Small intestine (tissue), 7 donors: Measurements from ENCODE around the gene TOB2. TPM values are rescaled to one million over a fixed set of nuclear protein-coding genes. Genes with fewer than 3 reads are reported as not detected.

Source experiments
- DNase-seq, 2 donors: peaks; one replicate each; pipeline versions ENCODE4 v3.0.0 to v3.0.0-alpha.2; 2013
- FAIRE-seq: peaks from 2 replicates; lab custom pipeline; 2012; peaks lifted over from hg19 to GRCh38; lab: Jason Lieb, UNC
- H3K27ac ChIP-seq, 3 donors: one replicate each; pipeline ENCODE4 v1.5.1; 2013; ENCODE audit warnings: low read length in 2 of 3, mild to moderate bottlenecking in 2 of 3, control low read depth in 1 of 3, inconsistent platforms in 1 of 3, low read depth in 1 of 3, moderate library complexity in 1 of 3
- H3K27me3 ChIP-seq, 3 donors: one replicate each; pipeline ENCODE4 v1.6.1; 2013; ENCODE audit warnings: low read length in 3 of 3, inconsistent platforms in 1 of 3; ENCODE audit not compliant: control insufficient read depth in 3 of 3, insufficient read depth in 3 of 3
- H3K36me3 ChIP-seq, 3 donors: one replicate each; pipeline ENCODE4 v1.6.1; 2013; ENCODE audit warnings: low read length in 3 of 3, inconsistent platforms in 1 of 3, low read depth in 1 of 3, mild to moderate bottlenecking in 1 of 3, moderate library complexity in 1 of 3; ENCODE audit not compliant: control insufficient read depth in 3 of 3, insufficient read depth in 2 of 3
- H3K4me1 ChIP-seq, 3 donors: one replicate each; pipeline ENCODE4 v1.6.1; 2013; ENCODE audit warnings: low read length in 2 of 3, inconsistent platforms in 1 of 3, low read depth in 1 of 3, mild to moderate bottlenecking in 1 of 3, moderate library complexity in 1 of 3; ENCODE audit not compliant: control insufficient read depth in 3 of 3, insufficient read depth in 2 of 3
- H3K4me3 ChIP-seq, 3 donors: one replicate each; pipeline ENCODE4 v1.5.1; 2013; ENCODE audit warnings: low read length in 3 of 3, control low read depth in 1 of 3, inconsistent platforms in 1 of 3, low read depth in 1 of 3, mild to moderate bottlenecking in 1 of 3, moderate library complexity in 1 of 3
- H3K9me3 ChIP-seq, 2 donors: one replicate each; pipeline ENCODE4 v1.6.1; 2013; ENCODE audit warnings: low read depth in 1 of 2, low read length in 1 of 2; ENCODE audit not compliant: control insufficient read depth in 2 of 2, insufficient read depth in 1 of 2
- WGBS, 3 donors: extraction: QIAGEN DNeasy Blood & Tissue Kit; methylation state at CpG; one replicate each; pipeline ENCODE4 v1.1.7; 2013; 5-methylcytosine and 5-hydroxymethylcytosine counted together
- polyA plus RNA-seq, 4 donors: library from polyadenylated mRNA; stranded (reverse) in 3 of 4; unstranded in 1 of 4; fragments of 200-250 nt in 3 of 4; fragments of 120-200 nt in 1 of 4; gene quantifications; one replicate each; pipeline versions ENCODE4 v1.2.1 to v1.2.3, GENCODE V29; 2013
- donor health status: healthy with polysubstance abuse.
- donor health status: control.
- donor health status: control.
- donor health status: Bipolar disorder and iron deficiency.
- donor health status: healthy.

Gene TOB2
- polyA plus RNA-seq, 4 donors: 15.1 to 63.9 (median 26.5) TPM

GRCh38 chr22:41485033-41485432 lies 38.4 kb upstream of the TOB2 start:
- DNase-seq (peak; percentile 77 to 91), FAIRE-seq (no peak)
- no peaks in the 10 kb centered on the region for H3K9me3 ChIP-seq
- H3K4me3 ChIP-seq: no peak overlapping the region
- 18 to 59% (median 45%) methylated on average over 7 of the region's 7 CpGs for WGBS, 3 donors
- H3K36me3 ChIP-seq: peaks cover 0 to 56% (median 5%) of the 10 kb centered on the region in 3 donors
- no peaks in the 10 kb centered on the region for H3K27me3 ChIP-seq
- H3K27ac ChIP-seq: peak overlapping the region; percentile 41 to 88 (median 66)
- H3K4me1 ChIP-seq: peaks cover 6 to 52% (median 13%) of the 10 kb centered on the region in 3 donors

DNA sequence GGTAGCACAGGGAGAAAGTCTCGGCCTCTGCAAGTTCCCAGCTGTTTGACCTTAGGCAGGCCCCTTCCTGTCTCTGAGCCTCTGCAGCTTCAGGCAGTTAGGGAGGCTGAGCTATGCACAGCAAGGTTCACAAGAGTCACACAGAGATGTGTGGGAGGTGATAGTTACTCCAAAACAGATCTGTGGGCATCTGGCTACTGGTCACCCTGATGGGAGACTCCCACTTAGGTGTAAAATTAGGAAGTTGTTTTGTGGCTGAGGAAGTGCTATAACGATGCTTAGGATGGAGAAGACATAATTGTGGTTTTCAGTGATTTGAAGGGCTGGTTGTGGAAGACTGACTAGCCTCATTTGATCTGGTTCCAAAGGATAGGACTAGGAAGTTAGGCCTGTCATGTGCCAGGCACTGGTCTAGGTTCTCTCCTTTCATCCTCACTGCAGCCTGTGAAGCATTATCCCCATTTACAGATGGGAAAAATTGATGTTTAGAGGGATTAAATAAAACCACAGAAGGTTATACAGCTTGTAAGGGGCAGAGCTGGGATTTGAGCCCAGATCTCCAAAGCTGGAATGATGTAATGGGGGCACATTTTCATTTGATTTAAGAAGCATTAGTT lies 35.8 kb upstream of the TOB2 start:
- Histone ChIP-seq H3K9me3 (no peaks in the 10 kb centered on the region), H3K4me1 (peaks cover 2 to 51% (median 3%) of the 10 kb centered on the region in 3 donors), H3K36me3 (peaks cover 0 to 63% (median 6%) of the 10 kb centered on the region in 3 donors), H3K27ac (peak overlapping the region in 2 of 3 donors; percentile 38 to 52), H3K27me3 (no peaks in the 10 kb centered on the region), H3K4me3 (no peak overlapping the region)
- 38 to 51% (median 44%) methylated on average over 2 of the region's 2 CpGs for WGBS, 3 donors
- DNase-seq (no peak), FAIRE-seq (no peak)

DNA sequence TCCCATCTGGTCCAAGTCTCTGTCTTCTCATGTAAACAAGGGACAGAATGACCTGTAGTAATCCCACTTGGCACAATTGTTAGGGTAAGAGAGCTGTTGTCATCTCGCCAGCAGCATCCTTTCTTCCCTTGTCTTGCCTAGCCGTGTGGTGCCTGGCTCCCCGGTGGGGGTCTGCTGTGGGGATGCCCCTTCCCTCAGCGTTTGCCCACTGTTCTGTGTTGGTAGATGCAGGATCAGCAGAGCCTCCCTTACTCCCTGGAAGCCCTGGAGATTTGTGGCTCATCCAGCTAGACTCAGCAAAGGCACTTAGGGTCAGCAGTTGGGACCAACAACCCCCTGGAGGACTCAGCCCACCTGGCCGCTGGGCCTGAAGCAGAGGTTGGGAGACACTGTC lies 35.3 kb upstream of the TOB2 start:
- Histone ChIP-seq H3K27ac (peak overlapping the region in 2 of 3 donors; percentile 38 to 52), H3K27me3 (no peaks in the 10 kb centered on the region), H3K9me3 (no peaks in the 10 kb centered on the region), H3K36me3 (peaks cover 0 to 66% (median 7%) of the 10 kb centered on the region in 3 donors), H3K4me1 (peaks cover 2 to 46% (median 3%) of the 10 kb centered on the region in 3 donors), H3K4me3 (no peak overlapping the region)
- DNase-seq (no peak), FAIRE-seq (no peak)
- 60 to 77% (median 74%) methylated on average over 5 of the region's 5 CpGs for WGBS, 3 donors

GRCh38 chr22:41481131-41481830 lies 34.7 kb upstream of the TOB2 start:
- DNase-seq (no peak), FAIRE-seq (no peak)
- WGBS, 3 donors: 73 to 77% (median 76%) methylated on average over 15 of the region's 15 CpGs
- peak overlapping the region in 1 of 3 donors; percentile 41 for H3K27ac ChIP-seq
- no peaks in the 10 kb centered on the region for H3K9me3 ChIP-seq
- H3K4me1 ChIP-seq: peaks cover 2 to 46% (median 3%) of the 10 kb centered on the region in 3 donors
- H3K4me3 ChIP-seq: no peak overlapping the region
- no peaks in the 10 kb centered on the region for H3K27me3 ChIP-seq
- H3K36me3 ChIP-seq: peaks cover 0 to 66% (median 7%) of the 10 kb centered on the region in 3 donors

- no peak for FAIRE-seq
- no peaks in the 10 kb centered on the region for H3K9me3 ChIP-seq
- peaks cover 2 to 46% (median 3%) of the 10 kb centered on the region in 3 donors for H3K4me1 ChIP-seq
- peaks cover 0 to 61% (median 7%) of the 10 kb centered on the region in 3 donors for H3K36me3 ChIP-seq
- H3K4me3 ChIP-seq: no peak overlapping the region
- DNase-seq: no peak
- WGBS, 3 donors: 54 to 78% (median 70%) methylated on average over 7 of the region's 7 CpGs
- no peaks in the 10 kb centered on the region for H3K27me3 ChIP-seq
- peak overlapping the region in 2 of 3 donors; percentile 18 to 36 for H3K27ac ChIP-seq
These were observed 33.8 kb upstream of the TOB2 start for GRCh38 chr22:41480397-41480735.

DNA sequence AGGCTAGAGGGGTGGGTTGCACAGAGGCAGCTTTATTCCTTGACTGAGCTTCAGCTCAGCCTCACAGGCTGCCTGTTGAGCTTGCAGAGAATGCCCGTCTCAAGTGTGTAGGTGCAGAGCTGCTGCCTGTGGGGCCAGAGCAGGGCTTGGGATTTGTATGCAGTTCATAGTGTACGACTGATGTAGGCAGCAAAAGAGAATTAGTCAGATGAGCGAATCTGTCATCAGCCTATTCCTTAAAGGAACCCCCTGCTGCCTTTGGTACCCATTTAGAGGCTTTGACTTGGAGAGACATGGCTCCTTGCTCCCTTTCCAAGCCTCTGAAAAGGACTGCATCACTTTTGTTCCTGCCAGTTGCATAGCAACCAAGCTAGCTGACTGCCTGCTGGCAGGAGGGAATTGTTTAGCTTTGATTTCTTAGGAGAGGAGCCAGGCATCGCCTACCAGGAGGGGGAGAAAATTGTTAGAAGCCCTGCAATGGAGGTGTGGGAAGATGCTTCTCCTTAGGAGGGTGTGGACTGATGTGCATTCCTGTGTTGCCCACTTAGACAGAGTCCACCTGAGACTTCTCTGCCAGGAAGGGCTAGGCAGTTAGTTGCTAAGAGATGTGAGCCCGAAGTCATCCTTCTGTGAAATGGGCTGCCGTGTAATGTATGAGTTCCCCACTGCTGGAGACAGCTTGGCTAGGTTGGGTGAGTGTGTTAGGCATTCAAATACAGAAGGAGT lies 33.2 kb upstream of the TOB2 start:
- 74 to 80% (median 76%) methylated on average over 6 of the region's 6 CpGs for WGBS, 3 donors
- DNase-seq (no peak), FAIRE-seq (no peak)
- peaks cover 0 to 64% (median 7%) of the 10 kb centered on the region in 3 donors for H3K36me3 ChIP-seq
- H3K4me1 ChIP-seq: peaks cover 2 to 49% (median 3%) of the 10 kb centered on the region in 3 donors
- H3K27me3 ChIP-seq: no peaks in the 10 kb centered on the region
- no peak overlapping the region for H3K4me3 ChIP-seq
- peak overlapping the region; percentile 18 to 36 (median 28) for H3K27ac ChIP-seq
- H3K9me3 ChIP-seq: no peaks in the 10 kb centered on the region

- H3K27ac ChIP-seq: peak overlapping the region in 2 of 3 donors; percentile 28 to 34
- DNase-seq (no peak), FAIRE-seq (no peak)
- H3K9me3 ChIP-seq: no peaks in the 10 kb centered on the region
- H3K4me3 ChIP-seq: no peak overlapping the region
- no peaks in the 10 kb centered on the region for H3K27me3 ChIP-seq
- WGBS, 3 donors: 73 to 82% (median 75%) methylated on average over 7 of the region's 7 CpGs
- peaks cover 0 to 65% (median 7%) of the 10 kb centered on the region in 3 donors for H3K36me3 ChIP-seq
- peaks cover 0 to 44% (median 3%) of the 10 kb centered on the region in 3 donors for H3K4me1 ChIP-seq
These were observed 32.4 kb upstream of the TOB2 start for GRCh38 chr22:41478891-41479521.

DNA sequence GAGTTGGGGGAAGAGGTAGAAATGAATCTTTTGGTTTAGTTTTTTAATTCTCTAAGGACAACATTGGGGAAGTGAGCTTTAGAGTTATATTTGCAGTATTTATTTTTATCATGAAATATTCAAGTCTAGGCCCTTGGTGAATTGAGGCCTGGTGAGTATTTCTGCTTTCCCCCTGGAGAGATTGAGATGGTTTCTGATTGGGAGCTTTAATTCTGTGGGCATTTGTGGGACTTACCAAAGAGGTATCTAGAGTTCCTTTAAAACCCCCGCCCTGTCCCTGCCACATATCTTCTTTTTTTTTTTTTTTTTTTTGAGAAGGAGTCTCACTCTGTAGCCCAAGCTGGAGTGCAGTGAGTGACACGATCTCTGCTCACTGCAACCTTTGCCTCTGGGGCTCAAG lies 31.9 kb upstream of the TOB2 start:
- peaks cover 0 to 49% (median 6%) of the 10 kb centered on the region in 3 donors for H3K4me1 ChIP-seq
- H3K4me3 ChIP-seq: no peak overlapping the region
- FAIRE-seq (no peak), DNase-seq (no peak)
- peaks cover 0 to 65% (median 10%) of the 10 kb centered on the region in 3 donors for H3K36me3 ChIP-seq
- no peaks in the 10 kb centered on the region for H3K27me3 ChIP-seq
- H3K27ac ChIP-seq: peak overlapping the region in 1 of 3 donors; percentile 34
- H3K9me3 ChIP-seq: no peaks in the 10 kb centered on the region
- WGBS, 3 donors: 50 to 67% (median 63%) methylated on average over 2 of the region's 2 CpGs
